ENCODE data around the gene OLFM1. TPM values are rescaled to one million over a fixed set of nuclear protein-coding genes. Genes with fewer than 3 reads are reported as not detected.

The OLFM1 gene
- 8.0 and 9.7 TPM in 2 replicates for total RNA-seq (ENCODE audit: low replicate concordance)
- long read RNA-seq, partial matches to known transcripts, result 2 of 7 reads
- long read RNA-seq, other reads (novel, unspliced or antisense), result 4 of 7 reads

GRCh38 chr9:135087489-135087792 lies at the start of gene OLFM1:
Gene OLFM1, plus strand, starts transcription at chr9:135087668. Its CDS starts 322 bp downstream, at chr9:135087990.
- Mint-ChIP-seq H3K4me3 (peak within 1 kb of the TSS; percentile 84), H3K27ac (no peak within 1 kb of the TSS), H3K4me1 (ENCODE audit: unreplicated experiment) (peaks cover 7% of the 10 kb centered on the region), H3K27me3 (peaks cover 83% of the 10 kb centered on the region), H3K36me3 (no peaks in the 10 kb centered on the region), H3K9me3 (no peaks in the 10 kb centered on the region)
- peak; percentile 81 for DNase-seq (ENCODE audit: extremely low spot score, unreplicated experiment)
- peak; percentile 83 for TF ChIP-seq CTCF (conservative IDR thresholded peaks at IDR 0.05)

GRCh38 chr9:135038331-135038730 lies 49.1 kb upstream of the OLFM1 start:
- peak; percentile 49 for DNase-seq (ENCODE audit: extremely low spot score, unreplicated experiment)
- no peaks in the 10 kb centered on the region for H3K36me3 Mint-ChIP-seq
- no peak overlapping the region for H3K27ac Mint-ChIP-seq
- TF ChIP-seq CTCF (conservative IDR thresholded peaks at IDR 0.05), result no peak
- H3K27me3 Mint-ChIP-seq, result peaks cover 22% of the 10 kb centered on the region
- no peaks in the 10 kb centered on the region for H3K9me3 Mint-ChIP-seq
- H3K4me3 Mint-ChIP-seq, result no peak overlapping the region
- no peaks in the 10 kb centered on the region for H3K4me1 Mint-ChIP-seq (ENCODE audit: unreplicated experiment)

- peaks cover 22% of the 10 kb centered on the region for H3K27me3 Mint-ChIP-seq
- no peak overlapping the region for H3K4me3 Mint-ChIP-seq
- H3K36me3 Mint-ChIP-seq, result no peaks in the 10 kb centered on the region
- H3K9me3 Mint-ChIP-seq, result no peaks in the 10 kb centered on the region
- TF ChIP-seq CTCF (conservative IDR thresholded peaks at IDR 0.05), result no peak
- H3K27ac Mint-ChIP-seq, result no peak overlapping the region
- H3K4me1 Mint-ChIP-seq (ENCODE audit: unreplicated experiment), result no peaks in the 10 kb centered on the region
- DNase-seq (ENCODE audit: extremely low spot score, unreplicated experiment), result peak; percentile 29
These were observed 48.6 kb upstream of the OLFM1 start for GRCh38 chr9:135038826-135039225.

- Mint-ChIP-seq H3K27ac (no peak overlapping the region), H3K27me3 (peaks cover 25% of the 10 kb centered on the region), H3K36me3 (no peaks in the 10 kb centered on the region), H3K4me1 (ENCODE audit: unreplicated experiment) (no peaks in the 10 kb centered on the region), H3K9me3 (no peaks in the 10 kb centered on the region), H3K4me3 (no peak overlapping the region)
- peak; percentile 50 for DNase-seq (ENCODE audit: extremely low spot score, unreplicated experiment)
- no peak for TF ChIP-seq CTCF (conservative IDR thresholded peaks at IDR 0.05)
These were observed 48.1 kb upstream of the OLFM1 start for GRCh38 chr9:135039266-135039870.

DNA sequence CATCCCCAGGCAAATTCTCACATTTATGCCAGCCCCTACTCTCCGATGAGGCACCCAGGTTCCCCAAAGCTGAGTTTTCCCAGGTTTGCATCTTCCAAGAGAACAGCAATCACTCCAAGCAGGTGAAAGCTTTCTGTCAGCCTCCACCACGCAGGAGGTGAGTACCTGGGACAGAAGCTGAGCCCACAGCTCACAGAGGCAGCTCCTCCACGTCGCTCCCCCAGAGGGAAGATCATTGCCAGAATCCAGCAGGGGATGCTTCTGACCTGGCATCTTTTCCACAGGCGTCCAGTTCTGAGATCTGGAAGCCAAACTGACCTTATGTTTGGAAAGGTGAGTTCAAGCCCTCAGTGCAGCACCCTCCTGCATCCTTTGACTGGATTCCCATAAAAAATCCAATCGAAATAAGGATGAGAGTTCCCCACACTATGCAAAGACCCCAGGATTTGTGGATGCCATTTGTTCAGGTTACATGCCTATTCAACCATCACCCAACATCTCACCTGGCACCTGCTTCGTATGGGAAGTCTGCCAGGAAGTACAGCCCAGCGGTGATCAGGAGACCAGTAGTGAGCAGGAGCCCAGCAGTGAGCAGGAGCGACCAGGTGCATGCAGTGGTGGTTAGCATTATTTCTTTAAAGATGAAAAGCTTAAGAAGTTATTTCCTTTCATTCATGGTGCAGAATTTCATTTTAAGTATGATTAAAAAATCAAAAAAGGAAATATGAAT lies 47.4 kb upstream of the OLFM1 start:
- peaks cover 28% of the 10 kb centered on the region for H3K27me3 Mint-ChIP-seq
- H3K9me3 Mint-ChIP-seq, result no peaks in the 10 kb centered on the region
- peak; percentile 34 for DNase-seq (ENCODE audit: extremely low spot score, unreplicated experiment)
- H3K4me3 Mint-ChIP-seq, result no peak overlapping the region
- TF ChIP-seq CTCF (conservative IDR thresholded peaks at IDR 0.05), result no peak
- no peaks in the 10 kb centered on the region for H3K4me1 Mint-ChIP-seq (ENCODE audit: unreplicated experiment)
- no peak overlapping the region for H3K27ac Mint-ChIP-seq
- no peaks in the 10 kb centered on the region for H3K36me3 Mint-ChIP-seq

Measured in type B pancreatic cell (in vitro differentiated cells).